ENCODE data around the gene RASA4.
"Not testable (repeated sequence)": the region's sequence is repeated elsewhere in the genome, so short reads cannot be mapped to it uniquely, and the experiment has no call there.

GRCh38 chr7:102610441-102610840 is 6.1 kb downstream of the RASA4 start:
- TF ChIP-seq CTCF (optimal IDR thresholded peaks at IDR 0.05 in 1 of 3, IDR thresholded peaks at IDR 0.05 in 1 of 3, conservative IDR thresholded peaks at IDR 0.05 in 1 of 3; ENCODE audit: extremely low read depth in 1 of 3, insufficient read depth in 2 of 3, low read length in 3 of 3); EZH2 (IDR thresholded peaks at IDR 0.05; ENCODE audit: low read length): not testable (repeated sequence)
